Keratinocyte (primary cell): Measurements from ENCODE around the gene ARSB. TPM values are rescaled to one million over a fixed set of nuclear protein-coding genes. Genes with fewer than 3 reads are reported as not detected.

Experiments used
- DNase-seq: peaks from one replicate; pipeline ENCODE4 v3.0.0-alpha.2; 2011; ENCODE audit warnings: low read depth, missing footprints, low spot score
- FAIRE-seq: peaks from 2 replicates; lab custom pipeline; 2011; peaks lifted over from hg19 to GRCh38; lab: Jason Lieb, UNC
- H2AFZ ChIP-seq: 2 replicates; pipeline ENCODE4 v1.6.0; 2012; ENCODE audit warnings: low read length, control low read depth, inconsistent platforms; ENCODE audit not compliant: control insufficient read depth
- H3K27ac ChIP-seq: 2 replicates; pipeline ENCODE4 v1.5.1; 2011; ENCODE audit warnings: low read length; ENCODE audit not compliant: control insufficient read depth, insufficient read depth
- H3K27me3 ChIP-seq: 3 replicates; pipeline ENCODE4 v1.6.0; 2011; ENCODE audit warnings: low read length; ENCODE audit not compliant: control insufficient read depth, insufficient read depth; ENCODE audit errors: extremely low read depth
- H3K36me3 ChIP-seq, 2 experiments: 2 replicates in 1 of 2; 3 replicates in 1 of 2; pipeline ENCODE4 v1.5.1; 2011; ENCODE audit warnings: low read length in 2 of 2, mild to moderate bottlenecking in 1 of 2; ENCODE audit not compliant: control insufficient read depth in 2 of 2, insufficient read depth in 2 of 2; ENCODE audit errors: extremely low read depth in 1 of 2
- H3K4me1 ChIP-seq: 3 replicates; pipeline ENCODE4 v1.5.1; 2011; ENCODE audit warnings: low read length; ENCODE audit not compliant: control insufficient read depth, insufficient read depth; ENCODE audit errors: extremely low read depth
- H3K4me2 ChIP-seq: 3 replicates; pipeline ENCODE4 v1.6.0; 2011; ENCODE audit warnings: low read depth, low read length; ENCODE audit not compliant: control insufficient read depth, insufficient read depth; ENCODE audit errors: extremely low read depth
- H3K4me3 ChIP-seq, 3 experiments: fragments of 200-600 bp in 1 of 3; sonication (generic) in 1 of 3; 2 replicates in 2 of 3; 3 replicates in 1 of 3; pipeline ENCODE4 v1.5.1; 2011 to 2016; ENCODE audit warnings: low read length in 3 of 3, mild to moderate bottlenecking in 3 of 3, control low read depth in 2 of 3, inconsistent platforms in 1 of 3, low read depth in 1 of 3, mixed read lengths in 1 of 3, mixed run types in 1 of 3, moderate library complexity in 1 of 3; ENCODE audit not compliant: control insufficient read depth in 2 of 3, insufficient read depth in 2 of 3; ENCODE audit errors: extremely low read depth in 1 of 3
- H3K79me2 ChIP-seq: 2 replicates; pipeline ENCODE4 v1.6.0; 2012; ENCODE audit warnings: low read length; ENCODE audit not compliant: control insufficient read depth, insufficient read depth
- H3K9ac ChIP-seq: 3 replicates; pipeline ENCODE4 v1.6.0; 2011; ENCODE audit warnings: low read length; ENCODE audit not compliant: control insufficient read depth, insufficient read depth; ENCODE audit errors: extremely low read depth
- H3K9me1 ChIP-seq: 3 replicates; pipeline ENCODE4 v1.6.0; 2011; ENCODE audit warnings: low read length; ENCODE audit not compliant: control insufficient read depth, insufficient read depth; ENCODE audit errors: extremely low read depth
- H3K9me3 ChIP-seq: 2 replicates; pipeline ENCODE4 v1.5.1; 2012; ENCODE audit warnings: low read depth, low read length; ENCODE audit not compliant: control insufficient read depth
- H4K20me1 ChIP-seq: 3 replicates; pipeline ENCODE4 v1.6.0; 2011; ENCODE audit warnings: low read length; ENCODE audit not compliant: control insufficient read depth, insufficient read depth; ENCODE audit errors: extremely low read depth
- EZH2 ChIP-seq: IDR thresholded peaks from one replicate; pipeline ENCODE4 v1.6.1; 2012; ENCODE audit warnings: inconsistent platforms, mild to moderate bottlenecking, low read length, moderate library complexity
- dilution Hi-C: fragments of 300-500 bp; cut with MboI; formaldehyde crosslinking; loops from one replicate; pipeline ENCODE4 v1.7.0; 2020; ENCODE audit warnings: low sequenced_read_pairs; ENCODE audit not compliant: extremely low pct_ligation_motif_present
- polyA plus RNA-seq, 5 experiments: library from polyadenylated mRNA; depleted of rRNA in 3 of 5; stranded (reverse) in 3 of 5; stranded (forward) in 1 of 5; unstranded in 1 of 5; fragments of >200 nt; gene quantifications; 1 replicate in 1 of 5; 2 replicates in 3 of 5; 3 replicates in 1 of 5; pipeline versions ENCODE4 v1.2.1 to v1.2.3, GENCODE V29; 2011 to 2012; ENCODE audit warnings: missing spikeins in 2 of 5, low read depth in 1 of 5, low replicate concordance in 1 of 5
- TF ChIP-seq, protein P1 (sequence below), 3 experiments: IDR thresholded peaks in 1 of 3; conservative IDR thresholded peaks in 1 of 3; optimal IDR thresholded peaks in 1 of 3; 2 replicates in 2 of 3; 3 replicates in 1 of 3; pipeline versions ENCODE3 to v1.5.1; 2011; ENCODE audit warnings: low read length in 3 of 3, mild to moderate bottlenecking in 3 of 3, moderate library complexity in 2 of 3, control low read depth in 1 of 3, inconsistent platforms in 1 of 3; ENCODE audit not compliant: insufficient read depth in 2 of 3; ENCODE audit errors: extremely low read depth in 1 of 3

The ARSB gene
- polyA plus RNA-seq, 1 donor (not counting 4 experiments of a cell fraction or from before 2014, with no cell fraction given), result 4.5 TPM

- H3K9me3 ChIP-seq, result no peaks in the 10 kb centered on the region
- H3K9ac ChIP-seq, result no peak overlapping the region
- H3K27ac ChIP-seq, result no peak overlapping the region
- H3K79me2 ChIP-seq, result no peaks in the 10 kb centered on the region
- H3K36me3 ChIP-seq, result no peaks in the 10 kb centered on the region
- H3K27me3 ChIP-seq, result no peaks in the 10 kb centered on the region
- DNase-seq, result no peak
- TF ChIP-seq EZH2, result no peak
- TF ChIP-seq, protein P1, sequence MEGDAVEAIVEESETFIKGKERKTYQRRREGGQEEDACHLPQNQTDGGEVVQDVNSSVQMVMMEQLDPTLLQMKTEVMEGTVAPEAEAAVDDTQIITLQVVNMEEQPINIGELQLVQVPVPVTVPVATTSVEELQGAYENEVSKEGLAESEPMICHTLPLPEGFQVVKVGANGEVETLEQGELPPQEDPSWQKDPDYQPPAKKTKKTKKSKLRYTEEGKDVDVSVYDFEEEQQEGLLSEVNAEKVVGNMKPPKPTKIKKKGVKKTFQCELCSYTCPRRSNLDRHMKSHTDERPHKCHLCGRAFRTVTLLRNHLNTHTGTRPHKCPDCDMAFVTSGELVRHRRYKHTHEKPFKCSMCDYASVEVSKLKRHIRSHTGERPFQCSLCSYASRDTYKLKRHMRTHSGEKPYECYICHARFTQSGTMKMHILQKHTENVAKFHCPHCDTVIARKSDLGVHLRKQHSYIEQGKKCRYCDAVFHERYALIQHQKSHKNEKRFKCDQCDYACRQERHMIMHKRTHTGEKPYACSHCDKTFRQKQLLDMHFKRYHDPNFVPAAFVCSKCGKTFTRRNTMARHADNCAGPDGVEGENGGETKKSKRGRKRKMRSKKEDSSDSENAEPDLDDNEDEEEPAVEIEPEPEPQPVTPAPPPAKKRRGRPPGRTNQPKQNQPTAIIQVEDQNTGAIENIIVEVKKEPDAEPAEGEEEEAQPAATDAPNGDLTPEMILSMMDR (optimal IDR thresholded peaks at IDR 0.05 in 1 of 3, IDR thresholded peaks at IDR 0.05 in 1 of 3, conservative IDR thresholded peaks at IDR 0.05 in 1 of 3; ENCODE audit: extremely low read depth in 1 of 3, insufficient read depth in 2 of 3, low read length in 3 of 3), result no peak
- no peaks in the 10 kb centered on the region for H3K4me1 ChIP-seq
- no peaks in the 10 kb centered on the region for H4K20me1 ChIP-seq
- H3K9me1 ChIP-seq, result no peaks in the 10 kb centered on the region
- no peak overlapping the region for H3K4me2 ChIP-seq
- dilution Hi-C loops, result no loop called here
- H3K4me3 ChIP-seq, result no peak overlapping the region
- no peak for FAIRE-seq
- no peak overlapping the region for H2AFZ ChIP-seq
These were observed 65.3 kb downstream of the ARSB start for GRCh38 chr5:78919796-78920195.

DNA sequence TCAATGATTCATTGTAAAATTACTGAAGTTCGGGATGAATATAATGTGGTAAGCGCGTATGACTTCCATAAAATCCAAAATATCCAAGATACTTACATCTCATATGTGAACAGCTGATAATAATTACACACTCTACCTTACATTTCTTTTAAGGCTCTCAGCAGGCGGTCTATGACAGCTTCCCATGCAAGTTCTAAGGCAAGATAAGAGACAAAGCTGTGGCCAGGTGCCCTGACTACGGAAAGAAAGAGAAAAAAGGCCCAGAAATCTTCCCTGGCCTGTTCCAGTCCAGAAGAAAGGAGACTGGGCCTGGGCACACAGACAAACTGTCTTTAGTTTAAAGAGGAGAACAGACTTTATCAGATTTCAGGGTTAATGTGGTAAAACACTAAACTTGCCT is 69.1 kb downstream of the ARSB start:
- Histone ChIP-seq H3K27me3 (no peaks in the 10 kb centered on the region), H3K4me3 (no peak overlapping the region), H3K79me2 (no peaks in the 10 kb centered on the region), H3K9ac (no peak overlapping the region), H3K9me1 (no peaks in the 10 kb centered on the region), H3K4me2 (no peak overlapping the region), H3K27ac (no peak overlapping the region), H3K36me3 (no peaks in the 10 kb centered on the region), H4K20me1 (no peaks in the 10 kb centered on the region), H2AFZ (no peak overlapping the region), H3K9me3 (no peaks in the 10 kb centered on the region), H3K4me1 (no peaks in the 10 kb centered on the region)
- TF ChIP-seq, protein P1 (optimal IDR thresholded peaks at IDR 0.05 in 1 of 3, IDR thresholded peaks at IDR 0.05 in 1 of 3, conservative IDR thresholded peaks at IDR 0.05 in 1 of 3; ENCODE audit: extremely low read depth in 1 of 3, insufficient read depth in 2 of 3, low read length in 3 of 3), result no peak
- no peak for TF ChIP-seq EZH2
- DNase-seq (no peak), FAIRE-seq (no peak)
- dilution Hi-C loops, result no loop called here
